K562 (cell line): ENCODE results near the gene ICAM2. TPM values are rescaled to one million over a fixed set of nuclear protein-coding genes. Genes with fewer than 3 reads are reported as not detected.

Experiments used
- CREM ChIP-seq: IDR thresholded peaks from 2 replicates; pipeline ENCODE4 v1.6.1; 2014; ENCODE audit warnings: antibody characterized with exemption, low read depth
- CXXC5 ChIP-seq: fragments of 250-450 bp; sonication (Bioruptor Pico); IDR thresholded peaks from 2 replicates; pipeline ENCODE4 v1.8.0; 2022; ENCODE audit warnings: inconsistent platforms, mild to moderate bottlenecking, moderate library complexity
- ID3 ChIP-seq, 2 experiments: fragments of 250-450 bp in 1 of 2; fragments of 450-650 bp in 1 of 2; sonication (Bioruptor Pico) in 1 of 2; IDR thresholded peaks; 2 replicates each; pipeline versions ENCODE4 v1.6.1 to v1.8.0; 2016 to 2021; ENCODE audit warnings: mild to moderate bottlenecking in 2 of 2, moderate library complexity in 2 of 2, missing compliant biosample characterization in 1 of 2, missing genetic modification characterization in 1 of 2
- JUND ChIP-seq, 2 experiments: IDR thresholded peaks; 2 replicates in 1 of 2; 3 replicates in 1 of 2; pipeline ENCODE4 v1.6.1; 2011; ENCODE audit warnings: borderline replicate concordance in 2 of 2, low read depth in 2 of 2, low read length in 2 of 2, improper control_type of control experiment in 1 of 2, missing biosample characterization in 1 of 2, missing genetic modification characterization in 1 of 2, missing genetic modification reagents in 1 of 2
- MGA ChIP-seq: fragments of 450-650 bp; IDR thresholded peaks from 2 replicates; pipeline ENCODE4 v1.6.1; 2016; ENCODE audit warnings: mild to moderate bottlenecking, moderate library complexity
- RBFOX2 ChIP-seq: fragments of 200-400 bp; formaldehyde crosslinking; IDR thresholded peaks from 2 replicates; pipeline ENCODE4 v1.6.1; 2017; ENCODE audit warnings: low read depth, mild to moderate bottlenecking, low read length, moderate library complexity
- SMARCA4 ChIP-seq: fragments of 450-650 bp; IDR thresholded peaks from 2 replicates; pipeline ENCODE4 v1.6.1; 2016
- SREBF1 ChIP-seq: fragments of 150-350 bp; IDR thresholded peaks from 2 replicates; pipeline ENCODE4 v1.6.1; 2014; ENCODE audit warnings: antibody characterized with exemption, low read depth, low read length, borderline replicate concordance
- SRSF1 ChIP-seq: fragments of 200-400 bp; formaldehyde crosslinking; IDR thresholded peaks from 2 replicates; pipeline ENCODE4 v1.6.1; 2017; ENCODE audit warnings: mild to moderate bottlenecking, low read depth, low read length, moderate library complexity
- VEZF1 ChIP-seq: fragments of 200-800 bp; sonication (Bioruptor generic); IDR thresholded peaks from 2 replicates; pipeline ENCODE4 v1.6.1; 2017; ENCODE audit warnings: missing genetic modification characterization, missing compliant biosample characterization
- ZNF561 ChIP-seq: fragments of 450-650 bp; formaldehyde crosslinking; conservative IDR thresholded peaks from 2 replicates; pipeline ENCODE4 v1.4.0; 2020; ENCODE audit warnings: mild to moderate bottlenecking, moderate library complexity
- ZNF668 ChIP-seq: fragments of 250-450 bp; sonication (Bioruptor Pico); IDR thresholded peaks from 2 replicates; pipeline ENCODE4 v1.8.0; 2022; ENCODE audit warnings: mild to moderate bottlenecking, inconsistent platforms
- polyA plus RNA-seq, 8 experiments: library from polyadenylated mRNA; depleted of rRNA in 4 of 8; stranded (reverse) in 5 of 8; unstranded in 3 of 8; fragments of >200 nt; fragmentation: Nextera tagmentation in 2 of 8; fragmentation: Illumina TruSeq in 1 of 8; extraction: Ambion mirVana in 2 of 8; extraction: Trizol in 1 of 8; gene quantifications; 2 replicates each; pipeline versions ENCODE4 v1.2.1 to v1.2.3, GENCODE V29; 2011 to 2014; ENCODE audit warnings: inconsistent platforms in 1 of 8, missing spikeins in 1 of 8
- total RNA-seq, 7 experiments: library from RNA; depleted of rRNA in 6 of 7; stranded (reverse); fragments of >200 nt in 6 of 7; fragmentation: Illumina TruSeq in 2 of 7; extraction: Trizol in 2 of 7; gene quantifications; 2 replicates each; pipeline versions ENCODE4 v1.2.1 to v1.2.3, GENCODE V29; 2011 to 2021; ENCODE audit warnings: low replicate concordance in 1 of 7

ICAM2 gene
- total and polyA plus RNA-seq, 9 of the 15 experiments (the other 6 are each of a cell fraction or from before 2014, with no cell fraction given): 37.9 to 89.4 (median 60.6) TPM

DNA sequence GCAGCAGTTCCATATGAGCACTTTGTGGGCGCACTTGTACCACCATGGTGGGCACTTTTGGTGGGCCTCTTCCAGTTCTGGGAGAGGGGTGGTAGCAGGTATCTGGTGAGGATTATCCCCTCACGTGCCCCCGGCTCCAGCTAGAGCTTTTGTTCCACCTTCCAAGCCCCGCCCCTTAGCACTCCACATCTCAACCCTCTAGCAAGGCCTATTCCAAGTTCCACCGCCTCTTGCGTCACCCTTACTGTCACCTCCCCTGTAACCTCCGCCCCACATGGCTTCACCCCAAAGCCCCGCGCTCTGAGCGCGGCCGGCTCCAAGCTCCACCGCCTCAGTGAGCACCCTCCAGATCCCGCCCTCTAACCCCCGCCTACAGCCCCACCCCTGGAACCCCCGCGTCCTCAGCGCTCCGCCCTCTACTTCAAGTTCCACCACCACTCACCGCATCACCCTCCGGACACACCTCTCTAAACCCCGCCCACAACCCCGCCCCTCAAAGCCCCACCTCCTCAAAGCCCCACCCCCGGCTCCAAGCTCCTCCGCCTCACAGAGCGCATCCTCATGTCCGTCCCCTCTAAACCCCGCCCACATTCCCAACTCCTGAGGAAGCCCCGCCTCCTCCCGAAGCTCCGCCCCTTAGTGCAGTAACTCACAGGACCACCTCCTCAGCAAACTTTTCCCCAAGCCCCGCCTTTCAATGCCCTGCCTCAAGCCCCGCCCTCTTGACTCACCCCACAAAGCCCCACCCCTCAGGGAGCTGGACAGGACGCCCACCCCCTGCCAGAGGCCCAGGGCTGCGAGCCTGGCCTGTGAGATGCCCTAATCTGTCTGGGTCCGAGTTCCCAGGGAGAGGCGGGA is 58.8 kb downstream of the ICAM2 start (continued):
- TF ChIP-seq ID3 (CRISPR knock-in tag; IDR thresholded peaks at IDR 0.05): no peak
- no peak for TF ChIP-seq ID3 (tag; IDR thresholded peaks at IDR 0.05)
- 0 out of 2 replicates have a peak, but pooled peaks have one; percentile 35 for TF ChIP-seq MGA
- TF ChIP-seq RBFOX2: peak; percentile 50
- TF ChIP-seq JUND (IDR thresholded peaks at IDR 0.05; ENCODE audit: borderline replicate concordance, low read depth, low read length): peak; percentile 78
- TF ChIP-seq JUND (tag; IDR thresholded peaks at IDR 0.05; ENCODE audit: borderline replicate concordance, low read depth, low read length): no peak; the same call in 2 of the 3 replicates
- TF ChIP-seq SRSF1: no peak
- TF ChIP-seq CXXC5 (CRISPR knock-in tag): peak; percentile 59
- TF ChIP-seq ZNF561 (CRISPR knock-in tag): no peak
- peak; percentile 79 for TF ChIP-seq VEZF1 (CRISPR knock-in tag)
- 0 out of 2 replicates have a peak, but pooled peaks have one; percentile 3 for TF ChIP-seq CREM
- no peak for TF ChIP-seq SMARCA4
- no peak for TF ChIP-seq SREBF1
- TF ChIP-seq ZNF668 (CRISPR knock-in tag): no peak
